HG02884 (cell line): Measurements from ENCODE around the gene GZF1.

Source experiments
- ATAC-seq: cut with Tn5 transposase; IDR thresholded peaks from one replicate; pipeline ENCODE4 v1.9.1; 2021; ENCODE audit warnings: mild to moderate bottlenecking, moderate library complexity; ENCODE audit not compliant: unreplicated experiment

The GZF1 gene

DNA sequence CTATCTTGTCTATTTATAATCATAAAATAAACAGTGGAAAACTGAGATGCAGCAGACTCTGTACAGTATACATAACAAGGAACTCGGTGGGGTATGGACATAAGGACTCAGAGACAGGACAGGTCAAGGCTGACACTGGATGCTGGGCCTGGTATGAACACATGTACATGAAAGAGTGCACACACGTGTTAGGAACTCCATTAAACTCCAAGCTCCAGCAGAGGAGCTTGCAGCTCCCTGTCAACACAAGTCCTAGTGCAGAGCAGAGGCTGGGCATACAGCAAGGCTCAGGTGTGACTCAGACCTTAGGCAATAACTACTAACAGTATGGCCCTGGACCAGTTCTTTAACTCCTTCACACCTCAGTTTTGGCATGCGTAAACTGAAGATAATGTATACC, 42.2 kb downstream of the GZF1 start:
- no peak for ATAC-seq

DNA sequence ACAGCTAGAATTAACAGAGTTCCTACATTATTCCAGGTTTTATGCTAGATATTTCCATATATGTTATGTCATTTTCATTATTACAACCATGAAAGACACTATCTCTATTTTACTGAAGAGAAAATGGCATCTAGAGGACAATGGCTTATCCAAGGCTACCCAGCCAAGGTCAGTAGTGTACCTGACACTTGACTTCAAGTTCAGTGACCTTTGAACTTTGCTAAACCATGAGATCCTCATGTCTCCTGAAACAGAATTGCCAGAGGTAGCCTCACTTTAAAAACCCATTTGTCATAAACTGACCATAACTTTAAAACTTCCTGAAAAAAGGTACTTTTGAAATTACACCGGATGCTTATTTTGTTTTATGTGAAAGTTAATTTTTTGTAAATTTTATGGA, 44.9 kb downstream of the GZF1 start:
- ATAC-seq, result no peak

DNA sequence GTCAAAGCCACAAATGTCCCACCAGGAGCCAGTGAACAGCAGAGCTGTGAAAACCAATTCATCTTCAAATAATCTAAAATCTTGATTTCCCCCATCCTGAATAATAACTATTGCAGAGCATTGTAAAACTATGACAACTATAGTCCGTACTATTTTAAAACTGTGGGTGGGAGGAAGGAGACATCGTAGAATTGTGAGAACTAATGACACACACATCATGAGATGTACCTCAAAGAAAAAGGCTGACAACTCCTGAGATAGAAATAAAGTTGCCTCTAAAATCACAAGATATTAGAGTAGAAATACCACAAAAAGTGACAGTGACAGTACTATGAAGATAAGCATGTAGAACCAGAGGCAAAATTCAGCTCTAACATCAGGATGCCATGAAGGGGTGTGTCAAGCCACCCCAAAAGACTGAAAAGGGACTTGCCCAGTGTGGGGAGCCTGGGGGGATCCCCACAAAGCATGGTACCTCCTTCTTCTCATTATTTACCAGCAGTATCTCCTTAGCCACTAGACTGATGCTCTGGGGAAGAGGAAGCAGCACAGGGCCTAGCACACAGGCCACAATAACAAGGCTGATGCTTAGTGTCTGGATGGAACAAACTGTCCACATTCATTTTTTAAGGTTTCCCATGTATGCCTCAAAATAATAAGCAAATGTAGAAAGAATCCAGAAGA, 45.9 kb downstream of the GZF1 start:
- ATAC-seq, result peak; percentile 85

DNA sequence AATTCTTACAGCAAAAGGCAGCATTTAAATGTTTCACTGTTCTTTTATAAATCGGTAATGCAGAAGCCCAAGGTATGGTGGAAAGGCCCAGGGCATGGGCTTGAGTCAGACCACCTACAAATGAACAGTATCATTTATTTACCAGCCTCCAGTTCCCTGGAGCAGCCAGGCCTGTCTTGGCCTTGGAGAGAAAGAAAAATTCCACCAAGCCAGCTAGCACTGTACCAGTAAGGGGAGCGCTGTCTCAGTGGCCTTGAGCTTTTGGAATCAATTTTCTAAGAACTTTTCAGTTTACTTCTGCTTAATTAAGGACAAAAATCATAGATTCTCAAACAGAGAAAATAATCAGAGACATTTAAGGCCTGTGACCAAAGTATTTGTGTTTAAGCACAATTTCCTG, 47.0 kb downstream of the GZF1 start:
- no peak for ATAC-seq

DNA sequence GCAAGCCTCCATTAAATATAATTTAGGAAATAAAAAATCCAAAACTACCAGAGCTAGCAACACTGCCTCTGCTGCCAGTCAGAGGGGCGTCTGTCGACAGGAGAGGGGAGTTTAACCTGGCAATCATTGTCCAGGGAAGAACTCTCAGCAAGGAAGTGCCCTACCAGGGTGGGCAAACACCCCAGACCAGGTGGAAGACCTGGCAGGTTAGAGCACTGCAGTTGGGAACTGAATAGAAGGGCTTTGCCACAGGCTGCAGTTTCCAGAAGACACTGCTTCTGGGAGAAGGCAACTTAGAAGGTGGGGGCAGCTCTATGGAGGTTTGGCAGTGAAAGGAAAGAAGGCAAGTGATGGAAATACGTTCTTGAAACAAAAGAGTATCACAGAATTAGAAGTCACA, 47.8 kb downstream of the GZF1 start:
- no peak for ATAC-seq

DNA sequence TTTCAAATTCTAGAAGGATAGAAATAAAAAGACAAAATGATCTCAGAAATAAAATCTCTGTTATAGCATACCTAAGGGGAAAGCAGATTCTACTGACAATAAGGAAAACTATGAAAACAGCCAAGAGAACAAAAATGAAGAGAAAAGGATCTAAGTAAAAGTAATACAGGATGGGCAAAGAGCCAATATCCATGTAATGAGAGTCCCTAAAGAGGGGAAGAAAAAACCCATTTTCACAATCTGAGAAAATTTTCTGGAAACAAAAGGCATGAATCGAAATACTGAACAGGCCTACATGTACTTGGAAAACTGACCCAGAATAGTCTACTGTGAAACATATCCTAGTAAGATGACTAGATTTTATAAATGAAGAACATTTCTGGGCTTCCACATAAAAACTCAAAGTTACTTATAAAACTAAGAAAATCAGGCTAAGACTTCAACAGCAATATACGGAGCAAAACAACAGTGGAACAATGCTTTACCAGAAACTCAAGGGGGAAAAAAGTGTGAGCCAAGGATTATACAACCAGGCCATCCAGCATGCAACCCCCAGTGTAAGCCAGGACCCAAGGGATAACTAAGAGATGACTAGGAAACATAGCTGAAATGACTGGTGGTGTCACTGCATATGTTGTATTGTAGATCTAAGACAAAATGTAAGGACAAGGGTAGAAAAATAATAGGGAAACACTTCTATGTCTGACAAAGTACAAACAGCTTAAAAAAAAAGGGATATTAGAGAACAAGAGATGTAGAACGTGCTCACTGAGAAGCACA, 49.1 kb downstream of the GZF1 start:
- no peak for ATAC-seq

DNA sequence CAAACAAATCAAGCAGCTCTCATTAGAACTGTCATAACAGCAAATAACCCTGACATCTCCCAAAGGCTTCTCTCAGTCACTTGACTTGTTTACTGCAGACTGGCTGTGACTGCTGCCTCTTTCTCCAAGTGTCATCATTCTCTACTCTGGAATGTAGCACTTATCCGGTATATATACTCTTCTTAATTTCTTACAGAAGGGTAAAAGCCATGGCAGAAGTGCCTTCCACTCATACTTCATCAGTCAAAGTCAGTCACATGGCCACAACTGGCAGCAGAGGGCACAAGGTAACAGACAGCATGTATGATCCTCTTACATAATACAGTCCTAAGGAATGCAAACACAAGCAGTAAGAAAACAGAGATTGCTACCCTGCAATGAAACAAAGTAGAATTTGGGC, 50.0 kb downstream of the GZF1 start:
- ATAC-seq, result no peak

DNA sequence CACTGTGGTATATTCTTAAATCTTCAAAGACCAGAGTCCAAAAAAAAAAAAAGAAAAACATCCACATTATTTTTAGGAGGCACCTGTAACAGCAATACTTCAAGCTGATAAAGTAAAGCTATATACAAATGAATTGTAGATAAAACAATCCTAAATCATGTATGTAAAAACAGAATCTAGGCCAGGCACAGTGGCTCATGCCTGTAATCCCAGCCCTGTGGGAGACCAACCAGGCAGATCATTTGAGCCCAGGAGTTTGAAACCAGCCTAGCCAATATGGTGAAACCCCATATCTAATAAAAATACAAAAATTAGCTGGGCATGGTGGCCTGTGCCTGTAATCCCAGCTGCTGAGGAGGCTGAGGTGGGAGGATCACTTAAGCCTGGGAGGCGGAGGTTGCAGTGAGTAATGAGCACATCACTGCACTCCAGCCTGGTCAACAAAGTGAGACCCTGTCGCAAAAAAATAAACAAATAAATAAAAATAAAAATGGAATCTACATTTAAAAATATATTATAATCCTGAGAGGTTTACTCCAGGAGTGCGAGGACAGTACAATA, 52.0 kb downstream of the GZF1 start:
- ATAC-seq, result no peak

DNA sequence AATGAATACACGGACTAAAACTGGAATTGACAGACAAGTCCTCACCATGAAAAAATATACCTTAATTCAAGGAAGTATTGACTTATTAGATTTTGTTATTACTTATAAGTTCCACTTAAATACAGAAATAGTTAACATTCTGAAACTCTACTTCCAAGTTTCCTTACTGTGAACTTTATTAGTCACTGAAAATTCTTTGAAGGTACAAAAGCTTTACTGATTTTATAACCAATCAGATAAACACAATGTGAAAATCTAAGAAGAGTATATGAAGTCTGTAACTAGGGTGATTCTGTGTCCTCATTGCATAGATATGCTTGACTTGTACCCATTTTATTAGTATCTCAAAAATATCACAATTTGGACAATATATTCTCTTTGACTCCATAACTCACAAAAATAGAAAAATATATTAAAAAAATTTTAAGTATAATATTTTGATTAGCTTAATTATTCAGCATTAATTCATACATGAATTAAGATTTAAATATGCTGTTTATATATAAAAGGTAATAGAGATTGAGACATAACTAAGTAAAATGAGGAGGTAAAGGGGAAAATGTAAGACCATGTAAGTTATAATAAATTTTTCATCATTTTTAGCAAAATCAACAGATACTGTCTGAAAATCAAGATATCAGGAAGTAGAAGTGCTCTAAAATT, 52.7 kb downstream of the GZF1 start:
- no peak for ATAC-seq

DNA sequence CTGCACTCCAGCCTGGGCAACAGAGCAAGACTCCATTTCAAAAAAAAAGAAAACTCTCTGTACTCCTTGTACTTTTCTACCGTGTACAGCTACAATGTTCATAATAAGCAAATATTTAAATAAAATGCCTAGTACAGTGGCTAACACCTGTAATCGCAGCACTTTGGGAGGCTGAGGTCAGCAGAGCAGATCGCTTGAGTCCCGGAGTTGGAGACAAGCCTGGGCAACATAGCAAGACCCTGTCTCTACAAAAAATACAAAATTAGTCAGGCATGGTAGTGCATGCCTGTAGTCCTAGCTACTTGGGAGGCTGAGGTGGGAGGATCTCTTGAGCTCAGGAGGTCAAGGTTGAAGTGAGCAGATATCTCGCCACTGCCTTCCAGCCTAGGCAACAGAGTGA, 53.6 kb downstream of the GZF1 start:
- ATAC-seq, result no peak

DNA sequence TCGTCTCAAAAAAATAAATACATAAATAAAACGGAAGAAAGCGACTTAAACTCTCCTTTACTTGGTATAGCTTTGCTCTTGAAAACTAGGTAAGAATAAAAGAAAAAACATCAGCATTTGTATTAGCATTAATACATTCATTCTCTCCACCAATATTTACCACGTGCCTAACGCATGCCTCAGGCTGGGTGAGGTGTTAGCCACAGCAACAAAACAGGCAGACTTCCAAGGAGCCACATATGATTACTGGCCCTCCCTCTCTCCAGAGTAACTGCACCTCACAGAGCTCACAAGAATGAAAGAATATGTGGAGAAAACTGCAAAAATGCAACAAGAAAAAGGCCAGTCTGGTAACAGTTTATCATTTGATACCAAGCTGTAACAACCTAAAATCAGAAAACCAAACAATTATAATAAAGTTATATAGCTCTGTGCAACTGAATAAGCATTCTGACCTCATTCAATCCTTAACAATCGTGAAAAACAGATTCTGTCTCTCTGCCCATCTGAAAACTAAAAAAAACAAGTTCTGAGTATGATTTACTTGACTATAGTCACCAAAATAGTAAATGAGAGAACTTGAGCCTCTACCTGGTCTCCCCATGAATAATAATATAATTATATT, 54.1 kb downstream of the GZF1 start:
- no peak for ATAC-seq

DNA sequence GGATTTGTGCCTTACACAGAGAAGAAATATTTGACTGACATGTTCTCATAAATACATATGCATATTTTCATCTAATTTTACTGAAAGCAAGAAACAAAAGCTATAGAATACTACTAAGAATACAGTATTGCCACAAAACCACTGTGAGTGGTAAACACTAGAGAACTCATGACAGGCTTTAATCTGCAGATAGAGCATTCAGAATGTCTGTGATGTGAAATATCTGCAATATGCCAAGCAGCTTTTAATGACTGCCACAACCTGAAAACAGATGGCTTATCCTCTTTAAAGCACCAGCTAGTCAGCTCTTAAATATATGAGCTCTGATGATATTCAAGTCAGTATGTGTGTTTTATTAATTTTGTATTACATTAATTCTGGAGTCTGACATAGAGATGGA, 55.9 kb downstream of the GZF1 start:
- no peak for ATAC-seq

DNA sequence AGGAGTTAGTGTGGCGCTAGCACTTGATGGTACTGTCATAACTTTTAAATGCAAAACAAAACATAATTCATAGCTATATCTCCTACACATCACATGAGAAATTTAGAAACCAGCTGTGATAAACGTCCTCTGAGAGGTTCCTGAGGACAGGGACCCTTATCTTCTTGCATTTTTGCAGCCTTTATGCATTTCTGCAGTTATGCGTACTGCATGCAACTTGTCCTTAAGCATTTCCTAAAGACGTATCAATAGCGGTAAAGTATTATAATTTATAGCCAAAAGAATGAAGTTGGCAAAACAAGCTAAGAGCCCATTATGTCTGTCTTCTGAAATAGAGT, 57.6 kb downstream of the GZF1 start:
- ATAC-seq, result no peak

DNA sequence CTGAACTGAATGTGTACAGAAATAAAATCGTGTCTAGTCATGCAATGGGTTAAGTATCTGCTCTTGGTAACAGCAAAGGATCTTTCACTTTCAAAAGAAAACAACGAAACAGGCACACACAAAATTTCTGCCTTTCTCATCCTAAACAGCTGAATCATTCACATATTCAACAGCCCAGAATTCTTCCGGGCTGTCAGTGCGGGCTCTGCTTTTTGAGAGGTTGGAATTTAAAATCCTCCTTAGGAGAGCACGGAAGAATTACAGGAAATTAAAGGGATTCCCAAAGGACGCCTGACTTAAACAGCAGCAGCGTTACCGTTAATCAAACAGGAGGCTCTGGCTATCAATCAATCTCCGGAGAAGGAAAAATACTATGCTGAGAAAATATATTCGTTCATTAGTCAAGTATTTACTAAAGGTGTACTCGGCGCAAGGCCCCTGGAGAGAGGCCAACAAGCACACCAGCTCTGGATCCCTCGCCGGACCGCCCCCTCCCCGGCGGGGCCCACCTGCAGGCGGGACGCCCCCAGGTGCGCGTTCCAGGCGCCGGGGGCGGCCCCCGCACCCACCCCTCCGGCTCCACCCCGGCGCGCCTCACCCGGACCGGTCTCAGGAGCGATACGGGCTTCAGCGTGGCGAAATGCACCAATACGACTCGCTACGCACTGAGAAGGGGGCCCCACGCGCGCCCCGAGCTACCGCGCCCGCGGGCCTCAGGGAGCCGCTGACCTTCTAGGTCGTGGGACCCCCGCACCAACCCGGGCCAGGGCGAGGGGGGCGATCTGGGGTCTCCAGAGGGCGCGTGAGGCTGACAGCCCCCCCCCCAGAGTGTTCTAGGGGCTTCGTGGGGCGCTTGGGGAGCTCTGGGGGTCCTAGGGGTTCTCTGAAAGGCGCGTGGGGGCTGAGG, 58.3 kb downstream of the GZF1 start:
- ATAC-seq, result no peak

DNA sequence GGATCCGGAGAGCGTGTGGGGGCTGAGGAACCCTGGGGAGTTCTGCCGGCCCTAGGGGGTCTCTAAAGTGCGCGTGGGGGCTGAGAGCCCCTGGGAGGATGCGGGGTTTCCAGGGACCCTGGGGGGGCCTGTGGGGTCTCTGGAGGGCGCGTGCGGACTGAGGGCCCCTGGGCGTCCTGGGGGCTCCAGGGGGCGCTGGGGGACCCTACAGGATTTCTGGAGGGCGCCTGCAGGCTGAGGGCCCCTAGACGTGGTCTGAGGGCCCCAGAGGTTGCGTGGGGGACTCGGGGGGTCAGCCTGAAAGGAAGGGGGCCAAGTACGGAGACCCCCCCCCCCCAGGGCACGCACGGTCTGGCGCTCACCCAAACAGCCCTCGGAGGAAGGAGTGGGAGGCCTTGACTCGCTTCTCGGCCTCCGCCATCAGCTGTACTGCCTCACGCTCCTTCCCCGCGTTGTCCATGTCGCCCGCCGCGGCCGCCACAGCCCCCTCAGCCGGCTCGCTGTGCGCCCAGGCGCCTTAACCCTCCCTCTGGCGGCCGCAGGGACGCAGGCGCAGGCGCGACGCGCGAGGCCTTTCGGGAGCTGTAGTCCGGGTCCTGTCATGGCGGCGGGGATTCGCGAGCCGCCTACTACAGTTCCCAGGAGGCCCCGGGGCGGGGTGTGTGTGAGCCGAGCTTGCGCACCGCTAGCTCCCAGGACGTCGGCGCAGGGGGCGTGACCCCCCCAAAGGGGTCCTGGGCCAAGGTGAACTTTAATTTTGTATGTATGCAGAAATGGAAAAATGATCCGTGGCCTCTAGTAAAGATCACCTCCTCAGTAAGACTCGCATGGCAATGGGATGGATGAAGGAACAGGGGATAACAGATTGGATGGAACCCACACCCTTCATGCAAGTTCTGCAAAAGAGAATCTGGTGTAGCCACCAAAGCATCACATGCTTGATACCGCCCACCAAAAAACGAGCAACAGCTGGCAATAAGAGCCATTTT, 59.3 kb downstream of the GZF1 start, which contains the start of gene NAPB:
Gene NAPB (minus strand): TSS at position 546 of the 989 bp plus-strand sequence. CDS start 86 bp downstream, at position 460.
- ATAC-seq, result peak; percentile 94
